Measurements from ENCODE around the gene WBP11. TPM values are rescaled to one million over a fixed set of nuclear protein-coding genes. Genes with fewer than 3 reads are reported as not detected.

The WBP11 gene
- total RNA-seq, 2 experiments from 2014 or later = 160 to 175 TPM

DNA sequence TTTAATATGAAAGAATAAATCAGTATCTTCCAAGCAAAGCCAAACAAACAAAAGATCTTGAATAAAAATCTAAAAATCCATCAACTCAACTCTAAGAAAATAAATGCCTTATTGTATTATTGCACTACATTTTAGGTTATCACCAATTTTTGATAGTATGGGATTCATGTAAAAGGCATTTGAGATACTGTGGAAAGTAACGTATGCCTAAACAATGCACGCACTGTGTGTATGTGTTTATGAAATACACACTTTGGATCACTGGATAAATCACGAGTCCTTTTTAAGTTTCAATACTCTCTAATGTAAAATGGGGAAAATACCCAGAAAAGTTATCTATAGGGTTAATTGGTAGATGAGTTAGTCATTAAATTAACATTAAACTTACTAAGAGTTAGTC is 17.7 kb downstream of the WBP11 start:
- Mint-ChIP-seq H3K4me1 (peaks cover 11% of the 10 kb centered on the region), H3K27ac (no peak overlapping the region), H3K9me3 (no peaks in the 10 kb centered on the region), H3K27me3 (no peaks in the 10 kb centered on the region), H3K4me3 (no peak overlapping the region), H3K36me3 (peaks cover 43% of the 10 kb centered on the region)
- DNase-seq = no peak

DNA sequence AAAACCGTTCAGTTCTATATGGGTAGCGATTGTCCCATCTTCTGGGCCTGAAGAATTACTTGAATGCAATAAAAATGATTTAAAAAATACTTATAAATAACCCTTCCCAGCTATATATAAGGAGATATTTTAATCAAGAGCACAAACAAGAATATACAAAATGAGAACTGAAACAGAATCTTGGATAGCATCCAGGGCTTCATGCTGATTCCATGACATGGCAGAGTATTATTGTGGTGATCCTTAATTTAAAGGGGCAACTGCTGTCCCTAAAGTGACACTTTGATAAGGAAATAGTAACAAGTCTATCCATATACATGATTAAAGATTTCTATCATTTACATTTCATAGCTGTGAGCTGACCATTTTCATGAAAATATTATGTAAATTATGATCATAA is 18.8 kb downstream of the WBP11 start:
- Mint-ChIP-seq H3K36me3 (peaks cover 33% of the 10 kb centered on the region), H3K27ac (no peak overlapping the region), H3K9me3 (no peaks in the 10 kb centered on the region), H3K27me3 (no peaks in the 10 kb centered on the region), H3K4me3 (no peak overlapping the region), H3K4me1 (peaks cover 12% of the 10 kb centered on the region)
- DNase-seq = no peak

- H3K27ac Mint-ChIP-seq = no peak overlapping the region
- H3K9me3 Mint-ChIP-seq = no peaks in the 10 kb centered on the region
Measured at GRCh38 chr12:14782756-14783155, 20.5 kb downstream of the WBP11 start.

GRCh38 chr12:14781563-14781962 is 21.7 kb downstream of the WBP11 start:
- Mint-ChIP-seq H3K36me3 (peaks cover 14% of the 10 kb centered on the region), H3K4me1 (peaks cover 16% of the 10 kb centered on the region), H3K4me3 (no peak overlapping the region), H3K27ac (no peak overlapping the region), H3K9me3 (no peaks in the 10 kb centered on the region), H3K27me3 (no peaks in the 10 kb centered on the region)
- DNase-seq = no peak

More at GRCh38 chr12:14782756-14783155, 20.5 kb downstream of the WBP11 start:
- no peaks in the 10 kb centered on the region for H3K27me3 Mint-ChIP-seq
- H3K36me3 Mint-ChIP-seq = peaks cover 24% of the 10 kb centered on the region
- DNase-seq = no peak
- H3K4me3 Mint-ChIP-seq = no peak overlapping the region
- peaks cover 12% of the 10 kb centered on the region for H3K4me1 Mint-ChIP-seq

GRCh38 chr12:14780859-14781258 is 22.4 kb downstream of the WBP11 start:
- Mint-ChIP-seq H3K9me3 (no peaks in the 10 kb centered on the region), H3K36me3 (peaks cover 18% of the 10 kb centered on the region), H3K4me1 (peaks cover 22% of the 10 kb centered on the region), H3K27ac (no peak overlapping the region), H3K27me3 (no peaks in the 10 kb centered on the region), H3K4me3 (no peak overlapping the region)
- DNase-seq = no peak

DNA sequence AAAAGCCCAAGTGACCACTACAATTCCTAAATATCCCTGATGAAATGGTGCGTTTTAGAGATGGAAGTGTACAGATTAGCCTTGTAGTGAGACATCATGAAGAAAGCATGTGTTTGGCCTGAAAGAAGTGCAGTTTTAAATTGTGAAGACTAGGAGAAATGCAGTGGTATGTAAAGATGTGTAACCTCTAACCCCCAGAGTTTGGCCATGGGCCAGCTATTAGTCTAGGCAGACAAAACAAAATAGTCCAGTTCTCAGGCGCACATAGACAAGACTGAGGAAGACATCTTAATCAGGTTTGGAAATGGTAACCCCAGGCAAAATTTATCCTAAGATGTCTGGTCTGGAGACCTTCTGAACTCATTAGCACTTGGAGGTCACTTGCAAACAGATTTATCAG is 23.4 kb downstream of the WBP11 start:
- no peak for DNase-seq
- H3K27ac Mint-ChIP-seq = no peak overlapping the region

GRCh38 chr12:14777271-14777670 is 26.0 kb downstream of the WBP11 start:
- H3K4me3 Mint-ChIP-seq = no peak overlapping the region

More for the DNA sequence above, 23.4 kb downstream of the WBP11 start:
- Mint-ChIP-seq H3K9me3 (no peaks in the 10 kb centered on the region), H3K4me3 (no peak overlapping the region), H3K4me1 (peaks cover 28% of the 10 kb centered on the region), H3K36me3 (peaks cover 18% of the 10 kb centered on the region), H3K27me3 (no peaks in the 10 kb centered on the region)

DNA sequence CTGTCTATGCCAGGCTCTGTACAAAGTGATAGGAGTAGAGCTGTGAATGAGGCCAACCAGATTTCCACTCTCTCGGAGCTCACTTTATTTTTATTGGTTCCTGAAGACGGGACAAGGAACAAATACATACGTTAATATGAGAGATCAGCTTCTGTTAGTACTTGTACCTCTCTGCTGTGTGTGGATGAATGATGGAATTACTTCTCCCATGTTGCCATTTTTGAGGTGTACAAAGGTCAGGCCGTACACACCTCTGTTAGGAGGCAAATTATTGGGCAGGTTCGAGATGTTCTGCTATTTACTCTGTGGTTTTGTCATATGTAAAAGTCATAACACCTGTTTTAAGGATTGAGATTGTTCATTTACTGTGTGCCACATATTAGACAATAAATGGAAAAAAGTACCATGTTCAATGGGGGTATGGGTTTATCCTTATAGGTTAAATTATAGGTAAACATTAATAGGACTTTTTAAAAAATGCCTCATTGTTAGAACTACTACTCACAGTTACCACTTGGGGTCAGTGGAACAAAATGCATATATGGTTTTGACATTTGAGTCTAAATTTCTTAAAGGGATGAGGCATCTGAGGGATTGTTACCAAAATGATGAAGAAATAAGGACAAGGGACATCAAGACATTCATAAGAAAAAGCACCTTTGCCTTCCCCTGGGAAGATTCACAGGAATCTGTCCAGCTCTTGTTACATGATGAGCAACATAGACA is 26.9 kb downstream of the WBP11 start:
- DNase-seq = no peak
- H3K9me3 Mint-ChIP-seq = no peaks in the 10 kb centered on the region
- H3K4me3 Mint-ChIP-seq = peak overlapping the region; percentile 99
- peaks cover 12% of the 10 kb centered on the region for H3K36me3 Mint-ChIP-seq
- H3K27me3 Mint-ChIP-seq = no peaks in the 10 kb centered on the region
- H3K4me1 Mint-ChIP-seq = peaks cover 36% of the 10 kb centered on the region
- H3K27ac Mint-ChIP-seq = peak overlapping the region; percentile 97

More at GRCh38 chr12:14777271-14777670, 26.0 kb downstream of the WBP11 start:
- Mint-ChIP-seq H3K36me3 (peaks cover 12% of the 10 kb centered on the region), H3K9me3 (no peaks in the 10 kb centered on the region), H3K27me3 (no peaks in the 10 kb centered on the region), H3K27ac (no peak overlapping the region), H3K4me1 (peaks cover 29% of the 10 kb centered on the region)
- DNase-seq = no peak

DNA sequence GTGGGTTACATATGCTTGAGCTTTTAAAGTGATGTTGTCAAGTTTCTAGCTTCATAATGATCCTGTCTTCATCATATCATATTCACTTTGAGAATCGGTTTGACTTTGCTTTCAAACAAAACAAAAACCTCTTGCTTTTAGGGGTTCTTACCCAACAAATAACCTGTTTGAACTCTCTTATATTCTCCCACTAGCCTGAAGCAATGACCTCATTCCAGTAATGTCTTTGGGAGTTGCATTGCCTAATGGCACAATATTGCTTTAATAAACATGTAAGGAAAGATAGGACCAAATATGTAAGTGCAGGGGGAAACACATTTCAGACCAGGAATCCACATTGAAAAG is 27.7 kb downstream of the WBP11 start:
- Mint-ChIP-seq H3K9me3 (no peaks in the 10 kb centered on the region), H3K27me3 (peaks cover under 1% of the 10 kb centered on the region), H3K4me3 (peak overlapping the region; percentile 99), H3K36me3 (peaks cover 16% of the 10 kb centered on the region), H3K4me1 (peaks cover 39% of the 10 kb centered on the region), H3K27ac (peak overlapping the region; percentile 97)
- DNase-seq = no peak

DNA sequence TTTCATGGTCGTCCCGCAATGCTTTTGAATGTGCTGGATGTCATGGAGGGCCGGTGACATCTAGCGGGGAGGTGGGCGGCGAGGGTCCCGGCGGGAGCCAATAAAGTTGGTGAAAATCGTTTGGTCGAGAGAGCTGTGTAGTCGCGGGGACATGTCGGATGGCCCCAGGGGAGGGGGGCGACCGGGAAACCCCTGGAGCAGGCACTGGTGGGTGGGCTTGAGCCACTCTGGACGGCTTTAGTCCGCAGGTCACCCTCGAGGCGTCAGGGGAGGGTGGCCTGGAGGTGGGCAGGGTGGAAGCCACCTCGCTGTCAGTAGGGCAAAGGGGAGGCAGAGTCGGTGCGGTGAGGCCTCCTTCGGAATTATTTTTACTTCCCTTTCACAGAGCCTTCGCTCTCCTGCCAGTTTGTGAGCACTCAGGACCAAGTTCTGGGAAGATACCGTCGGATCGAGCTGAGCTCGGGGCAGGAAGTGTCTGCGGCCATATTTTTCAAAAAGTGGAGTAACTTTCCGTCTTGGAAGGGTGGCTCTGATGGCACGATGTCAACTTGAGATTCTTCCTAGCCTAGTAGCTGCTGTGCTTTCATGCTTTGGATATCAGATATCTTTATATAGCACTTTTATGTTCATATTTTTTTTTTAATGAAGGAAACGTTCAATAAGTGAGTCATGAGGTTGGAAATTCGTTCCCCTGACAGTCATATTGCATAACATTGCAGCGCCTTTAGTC is 28.2 kb downstream of the WBP11 start:
- peak; percentile 34 for DNase-seq
- Mint-ChIP-seq H3K4me1 (peaks cover 36% of the 10 kb centered on the region), H3K4me3 (peak overlapping the region; percentile 99), H3K27ac (peak overlapping the region; percentile 97), H3K9me3 (no peaks in the 10 kb centered on the region), H3K36me3 (peaks cover 21% of the 10 kb centered on the region), H3K27me3 (peaks cover 6% of the 10 kb centered on the region)

DNA sequence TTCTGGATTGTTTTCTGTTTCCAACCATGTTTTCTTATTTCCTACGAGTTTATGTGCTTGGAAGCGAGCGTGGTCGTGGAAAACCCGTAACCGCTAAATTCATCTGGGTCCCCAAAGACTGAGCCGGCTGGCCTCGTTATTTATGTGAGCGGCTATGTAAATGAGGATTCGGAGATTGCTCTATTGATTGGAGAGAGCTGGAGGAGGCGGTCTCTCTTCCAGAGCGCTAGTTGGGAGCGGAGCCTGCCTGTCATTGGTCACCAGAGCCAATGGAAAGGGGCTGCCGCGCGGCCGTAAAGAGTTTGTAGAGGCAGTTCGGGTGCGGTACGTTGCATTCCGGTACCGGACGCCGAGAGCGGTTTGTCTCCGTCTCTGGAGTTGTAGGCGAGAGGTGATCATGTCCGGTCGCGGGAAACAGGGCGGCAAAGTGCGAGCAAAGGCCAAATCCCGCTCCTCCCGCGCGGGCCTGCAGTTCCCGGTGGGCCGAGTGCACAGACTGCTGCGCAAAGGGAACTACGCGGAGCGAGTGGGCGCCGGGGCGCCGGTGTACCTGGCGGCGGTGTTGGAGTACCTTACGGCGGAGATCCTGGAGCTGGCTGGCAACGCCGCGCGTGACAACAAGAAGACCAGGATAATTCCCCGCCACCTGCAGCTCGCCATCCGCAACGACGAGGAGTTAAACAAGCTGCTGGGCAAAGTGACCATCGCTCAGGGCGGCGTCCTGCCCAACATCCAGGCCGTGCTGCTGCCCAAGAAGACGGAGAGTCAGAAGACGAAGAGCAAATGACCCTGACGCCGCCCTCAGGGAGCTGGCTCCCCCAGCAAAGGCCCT is 29.0 kb downstream of the WBP11 start:
- peak overlapping the region; percentile 99 for H3K4me3 Mint-ChIP-seq
- DNase-seq = peak; percentile 90
- H3K27me3 Mint-ChIP-seq = peaks cover 7% of the 10 kb centered on the region
- H3K4me1 Mint-ChIP-seq = peaks cover 33% of the 10 kb centered on the region
- no peaks in the 10 kb centered on the region for H3K9me3 Mint-ChIP-seq
- H3K36me3 Mint-ChIP-seq = peaks cover 29% of the 10 kb centered on the region
- peak overlapping the region; percentile 97 for H3K27ac Mint-ChIP-seq

DNA sequence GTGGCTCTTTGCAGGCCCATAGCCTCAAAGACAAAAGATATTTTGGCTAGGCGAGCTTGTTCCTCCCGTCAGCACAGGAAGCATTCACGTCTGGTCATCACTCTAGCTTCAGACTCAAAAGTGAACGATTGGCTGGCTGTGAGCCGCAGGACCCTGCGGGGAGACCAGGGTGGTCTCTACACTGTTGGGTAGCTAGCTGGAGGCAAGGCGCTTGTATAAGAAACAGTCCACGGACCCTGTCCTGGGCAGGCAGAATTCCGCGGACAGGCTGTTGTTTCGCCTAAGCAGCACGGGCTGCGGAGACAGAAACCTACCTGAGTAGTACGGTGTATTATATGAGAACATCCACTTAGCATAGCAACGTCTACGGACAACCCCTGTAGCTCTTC is 29.6 kb downstream of the WBP11 start:
- peaks cover 35% of the 10 kb centered on the region for H3K36me3 Mint-ChIP-seq
- peaks cover 7% of the 10 kb centered on the region for H3K27me3 Mint-ChIP-seq
- H3K9me3 Mint-ChIP-seq = no peaks in the 10 kb centered on the region
- H3K4me1 Mint-ChIP-seq = peaks cover 36% of the 10 kb centered on the region
- peak overlapping the region; percentile 97 for H3K27ac Mint-ChIP-seq
- no peak for DNase-seq
- H3K4me3 Mint-ChIP-seq = peak overlapping the region; percentile 99

DNA sequence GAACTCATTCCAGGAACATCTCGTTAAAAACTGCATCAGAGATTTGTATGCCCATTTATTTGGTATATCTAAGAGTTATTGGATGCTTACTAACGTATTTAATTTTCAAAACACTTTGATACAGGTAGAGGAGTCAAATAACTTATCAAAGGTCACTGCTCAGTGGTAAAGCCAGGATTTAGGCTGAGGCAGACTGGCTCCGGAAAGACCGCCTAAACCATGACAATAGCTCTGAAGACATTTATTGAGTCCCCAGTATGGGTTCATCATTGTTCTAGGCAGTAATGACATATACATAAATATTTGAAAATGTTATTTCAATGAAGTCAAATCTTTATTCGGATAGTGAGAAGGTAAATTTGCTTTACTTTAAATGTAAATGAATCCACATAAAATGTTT is 30.3 kb downstream of the WBP11 start:
- peak overlapping the region; percentile 10 for H3K4me3 Mint-ChIP-seq
- peaks cover 41% of the 10 kb centered on the region for H3K36me3 Mint-ChIP-seq
- DNase-seq = no peak
- peaks cover 7% of the 10 kb centered on the region for H3K27me3 Mint-ChIP-seq
- no peak overlapping the region for H3K27ac Mint-ChIP-seq
- H3K4me1 Mint-ChIP-seq = peaks cover 39% of the 10 kb centered on the region
- no peaks in the 10 kb centered on the region for H3K9me3 Mint-ChIP-seq

- DNase-seq = peak; percentile 20
- H3K27me3 Mint-ChIP-seq = peaks cover 7% of the 10 kb centered on the region
- H3K36me3 Mint-ChIP-seq = peaks cover 53% of the 10 kb centered on the region
- peak overlapping the region; percentile 97 for H3K27ac Mint-ChIP-seq
- peak overlapping the region; percentile 91 for H3K4me3 Mint-ChIP-seq
- H3K9me3 Mint-ChIP-seq = peaks cover 4% of the 10 kb centered on the region
- peaks cover 48% of the 10 kb centered on the region for H3K4me1 Mint-ChIP-seq
Measured at GRCh38 chr12:14771651-14772137, 31.6 kb downstream of the WBP11 start.
